Measurements from ENCODE around the gene CREB3.

CREB3 gene

DNA sequence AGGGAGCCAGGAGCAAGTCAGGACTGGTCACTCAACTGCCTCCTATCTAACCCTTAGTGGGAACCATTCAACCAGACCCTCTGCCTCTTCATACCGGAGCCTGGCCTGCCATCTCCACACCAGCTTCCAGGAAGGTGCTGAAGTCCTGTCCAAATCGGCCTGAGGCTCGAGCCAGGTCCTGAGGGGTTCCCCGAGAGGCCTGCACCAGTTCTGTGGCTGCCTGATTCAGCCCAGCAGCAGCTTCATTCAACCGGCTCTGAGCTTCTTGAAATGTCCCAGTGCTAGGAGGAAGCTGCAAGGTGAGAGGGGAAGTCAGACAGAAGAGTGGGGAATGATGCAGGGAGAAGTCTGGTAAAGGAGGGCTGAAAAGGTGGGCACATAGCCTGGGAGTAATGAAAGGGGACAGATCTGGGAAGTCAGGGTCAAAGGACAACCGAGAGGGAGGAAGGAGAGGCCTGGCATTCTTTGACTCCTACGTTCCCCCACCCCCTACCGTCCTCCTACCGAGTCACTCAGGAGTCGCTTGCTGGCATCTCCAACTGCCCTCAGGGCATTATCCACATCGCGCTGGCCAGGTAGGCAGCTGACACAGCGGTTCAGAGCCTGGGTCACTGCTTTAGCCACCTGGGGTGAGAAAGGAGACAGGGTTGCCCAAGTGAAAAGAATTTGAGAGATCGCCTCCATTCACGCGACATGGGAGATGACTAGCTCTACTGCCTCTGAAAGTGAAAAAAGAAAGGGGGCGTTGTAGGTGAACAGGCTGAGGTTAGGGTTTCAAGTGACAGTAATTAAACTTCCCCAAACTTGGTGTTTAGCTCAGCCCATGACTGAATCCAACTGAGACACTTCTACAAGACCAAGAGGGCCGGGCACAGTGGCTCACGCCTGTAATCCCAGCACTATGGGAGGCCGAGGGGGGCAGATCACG lies 20.7 kb upstream of the CREB3 start:
- Mint-ChIP-seq H3K27me3 (no peaks in the 10 kb centered on the region), H3K36me3 (peaks cover 11% of the 10 kb centered on the region), H3K9me3 (ENCODE audit: low read depth) (no peaks in the 10 kb centered on the region), H3K4me1 (ENCODE audit: low read depth) (no peaks in the 10 kb centered on the region), H3K27ac (no peak overlapping the region), H3K4me3 (no peak overlapping the region)

DNA sequence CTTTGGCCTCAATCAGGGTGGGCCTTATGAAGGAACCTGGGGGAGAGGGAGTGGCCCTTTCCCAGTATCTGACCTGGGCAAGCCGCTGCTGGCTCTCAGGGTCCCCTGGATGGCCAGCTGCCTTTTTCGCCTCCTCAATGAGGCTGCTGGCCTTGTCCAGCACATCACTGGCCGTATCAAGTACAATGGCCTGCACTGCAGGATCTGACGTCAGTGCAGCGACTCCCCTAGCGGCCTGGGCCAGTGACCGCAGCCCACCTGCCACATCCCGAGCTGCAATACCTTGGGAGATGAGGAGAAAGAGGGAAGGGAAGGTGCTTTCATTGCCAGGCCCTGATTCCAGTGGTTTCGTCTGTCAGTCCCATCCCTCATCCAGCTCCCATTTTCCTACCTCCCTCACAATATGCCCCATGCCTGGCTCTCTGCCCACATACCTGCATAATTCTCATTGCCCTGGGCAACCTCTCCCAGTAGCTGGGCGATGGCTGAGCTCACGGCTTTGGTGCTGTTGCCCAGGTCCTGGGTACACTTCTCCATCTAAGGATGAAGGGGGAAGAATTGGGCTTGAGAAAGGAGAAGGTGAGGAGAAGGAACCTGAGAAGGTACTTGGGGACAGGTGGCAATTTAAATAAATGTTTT lies 19.6 kb upstream of the CREB3 start:
- no peaks in the 10 kb centered on the region for H3K4me1 Mint-ChIP-seq (ENCODE audit: low read depth)
- H3K36me3 Mint-ChIP-seq = peaks cover 8% of the 10 kb centered on the region
- H3K27ac Mint-ChIP-seq = no peak overlapping the region
- no peaks in the 10 kb centered on the region for H3K9me3 Mint-ChIP-seq (ENCODE audit: low read depth)
- H3K27me3 Mint-ChIP-seq = no peaks in the 10 kb centered on the region
- H3K4me3 Mint-ChIP-seq = no peak overlapping the region

DNA sequence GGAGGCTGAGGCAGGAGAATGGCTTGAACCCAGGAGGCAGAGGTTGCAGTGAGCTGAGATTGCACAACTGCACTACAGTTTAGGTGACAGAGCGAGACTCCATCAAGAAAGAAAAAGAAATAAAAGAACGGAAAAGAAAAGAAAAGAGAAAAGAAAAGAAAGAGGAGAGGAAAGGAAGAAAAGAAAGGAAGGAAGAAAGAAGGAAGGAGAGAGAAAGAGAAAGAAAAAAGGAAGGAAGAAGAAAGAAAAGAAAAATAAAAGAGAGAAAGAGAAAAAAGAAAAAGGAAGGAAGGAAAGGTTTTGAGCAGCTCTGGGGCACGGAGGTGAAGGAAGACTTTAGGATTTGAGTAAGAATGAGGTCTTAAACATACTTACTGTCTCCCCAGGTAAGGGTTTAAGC lies 18.9 kb upstream of the CREB3 start:
- Mint-ChIP-seq H3K27me3 (no peaks in the 10 kb centered on the region), H3K4me1 (ENCODE audit: low read depth) (no peaks in the 10 kb centered on the region), H3K36me3 (peaks cover 11% of the 10 kb centered on the region), H3K9me3 (ENCODE audit: low read depth) (no peaks in the 10 kb centered on the region), H3K27ac (peak overlapping the region; percentile 8), H3K4me3 (no peak overlapping the region)

DNA sequence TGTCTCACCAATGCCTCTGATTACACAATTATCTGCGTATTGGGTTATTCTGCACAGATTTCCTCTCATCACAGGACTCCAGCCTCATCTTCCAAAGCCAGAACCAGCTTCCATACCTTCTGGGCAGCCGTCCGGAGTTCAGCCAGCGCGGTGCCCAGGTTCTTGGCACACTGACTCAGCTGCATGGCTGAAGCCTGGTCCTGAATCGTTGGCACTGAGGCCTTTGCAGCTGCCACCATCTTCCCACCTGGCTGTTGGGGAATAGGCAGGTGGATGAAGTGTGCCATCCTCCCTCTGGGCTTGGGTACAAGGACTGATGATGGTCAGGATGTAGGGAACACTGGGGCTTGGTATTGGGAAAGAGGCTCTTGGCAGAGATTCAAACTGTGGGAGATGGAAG lies 18.3 kb upstream of the CREB3 start:
- H3K4me1 Mint-ChIP-seq (ENCODE audit: low read depth) = no peaks in the 10 kb centered on the region
- no peak overlapping the region for H3K4me3 Mint-ChIP-seq
- peaks cover 11% of the 10 kb centered on the region for H3K36me3 Mint-ChIP-seq
- H3K27me3 Mint-ChIP-seq = no peaks in the 10 kb centered on the region
- H3K27ac Mint-ChIP-seq = no peak overlapping the region
- no peaks in the 10 kb centered on the region for H3K9me3 Mint-ChIP-seq (ENCODE audit: low read depth)

- Mint-ChIP-seq H3K4me1 (ENCODE audit: low read depth) (no peaks in the 10 kb centered on the region), H3K36me3 (peaks cover 11% of the 10 kb centered on the region), H3K9me3 (ENCODE audit: low read depth) (no peaks in the 10 kb centered on the region), H3K27ac (no peak overlapping the region), H3K4me3 (no peak overlapping the region), H3K27me3 (no peaks in the 10 kb centered on the region)
These were observed 17.8 kb upstream of the CREB3 start for GRCh38 chr9:35714579-35715252.

- H3K27ac Mint-ChIP-seq = peak overlapping the region; percentile 73
- H3K36me3 Mint-ChIP-seq = peaks cover 8% of the 10 kb centered on the region
- no peaks in the 10 kb centered on the region for H3K27me3 Mint-ChIP-seq
- no peaks in the 10 kb centered on the region for H3K4me1 Mint-ChIP-seq (ENCODE audit: low read depth)
- H3K4me3 Mint-ChIP-seq = no peak overlapping the region
- no peaks in the 10 kb centered on the region for H3K9me3 Mint-ChIP-seq (ENCODE audit: low read depth)
These were observed 16.2 kb upstream of the CREB3 start for GRCh38 chr9:35716230-35716629.

DNA sequence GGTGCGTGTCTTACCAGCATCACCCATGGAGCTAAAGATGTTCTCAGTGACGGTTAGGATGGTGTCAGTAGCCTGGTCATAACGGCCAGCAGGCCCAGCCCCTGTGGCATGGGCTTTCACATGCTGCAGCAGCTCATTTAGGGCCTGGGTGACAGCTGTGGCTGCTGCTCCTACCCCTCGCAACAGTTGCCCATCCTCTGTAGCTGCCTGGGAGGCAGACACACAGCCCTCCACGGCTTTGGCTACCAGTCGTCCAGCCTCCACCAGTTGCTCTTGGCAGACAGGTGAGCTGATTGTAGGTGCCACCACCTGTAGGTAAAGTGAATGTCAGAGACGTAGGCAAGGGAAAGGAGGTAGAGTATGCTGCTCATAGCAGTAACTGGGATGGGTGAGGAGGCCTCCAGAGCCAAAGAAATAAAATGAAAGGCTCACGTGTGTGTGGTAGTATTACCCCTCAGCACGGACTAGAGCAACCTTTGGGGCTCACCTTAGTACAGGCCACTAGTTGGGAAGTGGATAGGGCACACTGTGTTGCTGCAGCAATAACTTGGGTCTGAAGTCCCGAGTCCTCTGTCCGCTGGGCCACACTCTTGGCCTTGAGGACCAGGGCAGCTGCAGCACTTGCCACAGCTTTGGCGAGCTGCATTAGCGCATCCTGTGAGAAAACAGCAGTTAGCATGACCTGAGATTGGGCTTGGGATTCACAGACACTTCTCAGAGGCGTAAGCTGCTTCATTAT lies 15.2 kb upstream of the CREB3 start:
- no peaks in the 10 kb centered on the region for H3K9me3 Mint-ChIP-seq (ENCODE audit: low read depth)
- no peaks in the 10 kb centered on the region for H3K27me3 Mint-ChIP-seq
- H3K36me3 Mint-ChIP-seq = peaks cover 8% of the 10 kb centered on the region
- no peak overlapping the region for H3K4me3 Mint-ChIP-seq
- H3K27ac Mint-ChIP-seq = no peak overlapping the region
- no peaks in the 10 kb centered on the region for H3K4me1 Mint-ChIP-seq (ENCODE audit: low read depth)

GRCh38 chr9:35718721-35719511 lies 13.6 kb upstream of the CREB3 start:
- H3K36me3 Mint-ChIP-seq = peaks cover 8% of the 10 kb centered on the region
- H3K27ac Mint-ChIP-seq = no peak overlapping the region
- no peak overlapping the region for H3K4me3 Mint-ChIP-seq
- H3K4me1 Mint-ChIP-seq (ENCODE audit: low read depth) = no peaks in the 10 kb centered on the region
- H3K9me3 Mint-ChIP-seq (ENCODE audit: low read depth) = no peaks in the 10 kb centered on the region
- no peaks in the 10 kb centered on the region for H3K27me3 Mint-ChIP-seq

DNA sequence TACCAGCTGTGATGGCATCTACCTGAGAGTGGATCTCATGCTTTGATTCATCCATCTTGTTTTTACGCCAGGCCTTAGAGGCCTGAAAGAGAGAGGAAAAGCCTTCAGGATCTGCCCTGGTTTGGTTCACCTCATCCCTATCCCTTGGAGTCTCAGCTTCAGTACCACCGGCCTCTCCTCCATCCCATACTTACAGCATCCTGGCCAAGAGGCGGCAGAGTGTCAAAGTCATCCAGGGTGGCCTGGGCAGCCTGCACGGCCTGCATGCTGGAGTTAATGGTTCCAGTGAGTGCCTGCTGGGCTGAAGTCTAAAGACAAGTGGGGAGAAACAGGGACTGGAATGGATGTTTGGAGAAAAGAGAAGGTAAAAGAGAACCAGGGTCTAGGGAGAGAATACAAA lies 12.9 kb upstream of the CREB3 start:
- no peaks in the 10 kb centered on the region for H3K4me1 Mint-ChIP-seq (ENCODE audit: low read depth)
- no peaks in the 10 kb centered on the region for H3K27me3 Mint-ChIP-seq
- H3K4me3 Mint-ChIP-seq = no peak overlapping the region
- H3K27ac Mint-ChIP-seq = no peak overlapping the region
- peaks cover 10% of the 10 kb centered on the region for H3K36me3 Mint-ChIP-seq
- no peaks in the 10 kb centered on the region for H3K9me3 Mint-ChIP-seq (ENCODE audit: low read depth)

DNA sequence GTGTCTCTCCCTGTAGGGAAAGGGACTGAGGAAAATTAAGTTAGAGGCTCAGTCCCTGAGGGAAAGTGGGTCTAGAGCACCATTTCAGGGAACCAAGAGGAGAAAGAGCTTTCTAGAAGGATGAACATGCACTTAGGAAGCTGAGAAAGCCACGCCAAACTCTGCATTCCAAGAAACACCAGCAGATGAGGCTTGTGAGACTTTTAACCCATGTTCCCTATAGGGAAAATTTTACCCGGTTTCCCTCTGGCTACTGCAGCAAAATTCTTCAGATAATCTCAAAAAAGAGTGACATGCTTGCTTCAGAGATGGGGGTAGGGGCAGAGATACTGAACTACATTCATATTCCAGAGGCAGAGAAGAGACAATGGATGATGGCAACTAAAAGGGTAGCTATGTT lies 9.0 kb upstream of the CREB3 start:
- no peak overlapping the region for H3K27ac Mint-ChIP-seq
- no peak overlapping the region for H3K4me3 Mint-ChIP-seq
- no peaks in the 10 kb centered on the region for H3K4me1 Mint-ChIP-seq (ENCODE audit: low read depth)
- H3K9me3 Mint-ChIP-seq (ENCODE audit: low read depth) = no peaks in the 10 kb centered on the region
- peaks cover 9% of the 10 kb centered on the region for H3K36me3 Mint-ChIP-seq
- no peaks in the 10 kb centered on the region for H3K27me3 Mint-ChIP-seq

DNA sequence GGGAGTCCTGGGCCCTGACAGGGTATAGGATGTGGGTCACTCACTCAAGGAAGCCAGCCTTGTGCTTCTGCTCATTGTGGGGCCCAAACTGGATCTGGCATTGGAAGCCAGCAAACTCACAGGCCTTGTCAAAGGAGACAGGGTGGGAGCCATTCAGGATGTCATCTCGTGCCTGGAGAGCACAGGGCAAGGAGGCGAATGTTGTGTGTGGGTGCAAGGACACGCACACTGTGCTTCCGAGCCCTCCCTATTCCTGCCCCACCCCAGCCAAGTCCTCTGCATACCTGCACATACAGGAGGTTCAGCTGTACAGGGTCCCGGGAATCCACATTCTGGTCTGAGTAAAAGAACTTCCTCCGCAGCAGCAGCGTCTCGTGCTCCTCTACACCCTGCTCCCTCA lies 8.6 kb upstream of the CREB3 start:
- Mint-ChIP-seq H3K27me3 (no peaks in the 10 kb centered on the region), H3K4me3 (no peak overlapping the region), H3K36me3 (peaks cover 9% of the 10 kb centered on the region), H3K4me1 (ENCODE audit: low read depth) (no peaks in the 10 kb centered on the region), H3K27ac (no peak overlapping the region), H3K9me3 (ENCODE audit: low read depth) (no peaks in the 10 kb centered on the region)

- H3K27ac Mint-ChIP-seq = no peak overlapping the region
- H3K36me3 Mint-ChIP-seq = peaks cover 9% of the 10 kb centered on the region
- no peaks in the 10 kb centered on the region for H3K4me1 Mint-ChIP-seq (ENCODE audit: low read depth)
- H3K9me3 Mint-ChIP-seq (ENCODE audit: low read depth) = no peaks in the 10 kb centered on the region
- no peaks in the 10 kb centered on the region for H3K27me3 Mint-ChIP-seq
- H3K4me3 Mint-ChIP-seq = no peak overlapping the region
These were observed 7.1 kb upstream of the CREB3 start for GRCh38 chr9:35725362-35725761.

DNA sequence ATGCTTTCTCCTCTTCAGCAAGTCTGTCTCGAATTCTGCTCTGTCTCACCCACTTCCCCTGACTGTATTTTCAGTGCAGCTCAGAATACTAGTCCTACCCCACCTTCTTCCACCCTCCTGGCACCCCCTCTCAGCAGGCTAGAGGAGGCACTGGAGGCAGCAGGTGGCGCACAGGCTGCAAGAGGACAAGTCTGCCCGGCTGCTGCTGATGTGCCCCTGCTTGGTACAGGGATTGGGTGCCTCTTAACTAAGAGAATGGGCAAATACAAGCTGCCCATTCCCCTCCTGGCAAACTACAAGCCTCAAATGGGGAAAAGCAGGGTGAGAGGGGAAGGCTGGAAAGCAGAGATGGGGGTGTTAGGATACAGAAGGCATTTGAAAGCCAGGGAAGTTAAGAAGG lies 5.5 kb upstream of the CREB3 start:
- H3K4me1 Mint-ChIP-seq (ENCODE audit: low read depth) = no peaks in the 10 kb centered on the region
- H3K9me3 Mint-ChIP-seq (ENCODE audit: low read depth) = no peaks in the 10 kb centered on the region
- H3K27ac Mint-ChIP-seq = no peak overlapping the region
- H3K36me3 Mint-ChIP-seq = peaks cover 9% of the 10 kb centered on the region
- H3K27me3 Mint-ChIP-seq = no peaks in the 10 kb centered on the region
- H3K4me3 Mint-ChIP-seq = peak overlapping the region; percentile 77

DNA sequence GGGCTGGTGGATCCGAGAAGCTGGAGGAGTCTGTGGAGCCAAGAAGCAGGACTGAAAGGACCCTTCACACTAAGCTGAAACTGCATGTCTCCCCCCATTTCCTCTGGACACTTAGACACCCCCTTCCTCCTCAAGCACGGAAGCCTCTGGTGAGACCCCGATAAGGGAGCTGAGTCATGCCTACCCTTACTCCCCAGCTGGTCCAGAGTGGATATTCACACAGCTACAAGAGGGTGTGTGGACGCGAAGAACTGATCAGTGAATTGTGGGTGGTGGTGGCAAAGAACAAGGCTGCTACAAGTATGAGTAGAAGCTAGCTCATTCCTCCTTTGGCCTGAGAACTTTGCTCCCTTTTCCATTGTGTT lies 4.8 kb upstream of the CREB3 start:
- Mint-ChIP-seq H3K4me3 (no peak overlapping the region), H3K36me3 (peaks cover 9% of the 10 kb centered on the region), H3K9me3 (ENCODE audit: low read depth) (no peaks in the 10 kb centered on the region), H3K27ac (no peak overlapping the region), H3K4me1 (ENCODE audit: low read depth) (peaks cover 2% of the 10 kb centered on the region), H3K27me3 (no peaks in the 10 kb centered on the region)
